ENCODE results near the gene CITED4. TPM values are rescaled to one million over a fixed set of nuclear protein-coding genes. Genes with fewer than 3 reads are reported as not detected.

The CITED4 gene
- total and polyA plus RNA-seq, 10 of the 15 experiments (the other 5 are each of a cell fraction or from before 2014, with no cell fraction given): 0.13 to 0.64 (median 0.26) TPM; not detected in 6

GRCh38 chr1:40908350-40908749, 46.2 kb upstream of the CITED4 start:
- H2AFZ ChIP-seq (ENCODE audit: control insufficient read depth, low read depth, low read length): no peak overlapping the region

More at GRCh38 chr1:40908350-40908749, 46.2 kb upstream of the CITED4 start:
- CTCF ChIA-PET: interaction anchor here (1.3 to 1.8 kb wide), 2 partner anchors 42 to 44 kb away, joined by 5 to 7 read pairs; no protein-coding TSS in a partner anchor
- no peak overlapping the region for H3K9ac ChIP-seq (ENCODE audit: control insufficient read depth, insufficient read depth, low read length)
- RAD21 ChIA-PET (ENCODE audit: unreplicated experiment): no interaction called here
- no peaks in the 10 kb centered on the region for H3K4me1 ChIP-seq (ENCODE audit: control insufficient read depth, insufficient read depth, low read length)
- no TSS peak for BruUV-seq (replicated peaks)
- no peaks in the 10 kb centered on the region for H3K9me3 ChIP-seq (replicated peaks; ENCODE audit: control insufficient read depth, insufficient read depth, low read length)
- no peaks in the 10 kb centered on the region for H4K20me1 ChIP-seq (ENCODE audit: control insufficient read depth, insufficient read depth)
- H3K27me3 ChIP-seq (replicated peaks in 1 of 2; ENCODE audit: control insufficient read depth in 2 of 2, insufficient read depth in 2 of 2, low read length in 1 of 2): no peaks in the 10 kb centered on the region
- H3K27ac ChIP-seq (ENCODE audit: control insufficient read depth, insufficient read depth): no peak overlapping the region
- WGBS (ENCODE audit: insufficient coverage, insufficient replicate concordance, low lambda C conversion rate, missing lambda C conversion rate): 36% methylated on average over 6 of the region's 6 CpGs
- in situ Hi-C loops (cut with MboI): no loop called here
- H3K4me2 ChIP-seq (ENCODE audit: control insufficient read depth, insufficient read depth): no peak overlapping the region
- no peak for DNase-seq (ENCODE audit: low read depth, low spot score)
- FAIRE-seq: no peak
- ATAC-seq: no peak
- H3K4me3 ChIP-seq: no peak overlapping the region
- intact Hi-C loops (cut with micrococcal nuclease; ENCODE audit: unreplicated experiment): no loop called here
- SMC1A ChIA-PET (ENCODE audit: uncharacterized antibody, unreplicated experiment): interaction anchor here (0.6 kb wide), 1 partner anchor 24 kb away, joined by 3 read pairs; no protein-coding TSS in a partner anchor
- no peaks in the 10 kb centered on the region for H3K36me3 ChIP-seq (ENCODE audit: control insufficient read depth in 2 of 2, insufficient read depth in 2 of 2, low read length in 1 of 2)
- TF ChIP-seq USF1 (IDR thresholded peaks at IDR 0.05; ENCODE audit: borderline replicate concordance, extremely low read length, insufficient read depth, low read depth, low read length): no peak
- no peak for TF ChIP-seq ZZZ3 (IDR thresholded peaks at IDR 0.05; ENCODE audit: control insufficient read depth, insufficient read length, low read depth)
- no peak for TF ChIP-seq CBFB (IDR thresholded peaks at IDR 0.05; ENCODE audit: low read depth)
- no peak for TF ChIP-seq NR2C1 (IDR thresholded peaks at IDR 0.05)
- TF ChIP-seq ZBTB33 (IDR thresholded peaks at IDR 0.05): no peak
- no peak for TF ChIP-seq JUNB (IDR thresholded peaks at IDR 0.05)
- TF ChIP-seq E2F8 (IDR thresholded peaks at IDR 0.05; ENCODE audit: low read depth, partially characterized antibody): no peak
- no peak for TF ChIP-seq ELK1 (IDR thresholded peaks at IDR 0.05; ENCODE audit: low read depth, low read length)
- no peak for TF ChIP-seq TARDBP (IDR thresholded peaks at IDR 0.05; ENCODE audit: borderline replicate concordance)
- TF ChIP-seq STAT1 (conservative IDR thresholded peaks at IDR 0.05): no peak
- H3K79me2 ChIP-seq (ENCODE audit: control insufficient read depth, insufficient read depth, low read length): no peaks in the 10 kb centered on the region
- POLR2A ChIA-PET: no interaction called here

Data from GM12878 (cell line).